ENCODE measurements around the gene GABRP.

GABRP gene

GRCh38 chr5:170769246-170769645, 14.3 kb upstream of the GABRP start:
- Histone ChIP-seq H3K4me3 (replicated peaks; ENCODE audit: low read depth, low read length) (no peak overlapping the region), H3K36me3 (ENCODE audit: control insufficient read depth, insufficient read depth, low read length) (no peaks in the 10 kb centered on the region), H3K27me3 (replicated peaks; ENCODE audit: control insufficient read depth, insufficient read depth, low read length) (no peaks in the 10 kb centered on the region; the same call in 1 of the 2 replicates)
- no peak for DNase-seq (ENCODE audit: extremely low read depth, insufficient read length)
- no peak for TF ChIP-seq CTCF (IDR thresholded peaks at IDR 0.05; ENCODE audit: insufficient read depth, low read length, poor library complexity, severe bottlenecking)

- DNase-seq (ENCODE audit: extremely low read depth, insufficient read length): no peak
- Histone ChIP-seq H3K27me3 (replicated peaks; ENCODE audit: control insufficient read depth, insufficient read depth, low read length) (no peaks in the 10 kb centered on the region; the same call in 1 of the 2 replicates), H3K36me3 (ENCODE audit: control insufficient read depth, insufficient read depth, low read length) (no peaks in the 10 kb centered on the region), H3K4me3 (replicated peaks; ENCODE audit: low read depth, low read length) (no peak overlapping the region)
- TF ChIP-seq CTCF (IDR thresholded peaks at IDR 0.05; ENCODE audit: insufficient read depth, low read length, poor library complexity, severe bottlenecking): no peak
These were observed 13.6 kb upstream of the GABRP start for GRCh38 chr5:170769898-170770416.

- Histone ChIP-seq H3K4me3 (replicated peaks; ENCODE audit: low read depth, low read length) (no peak overlapping the region), H3K36me3 (ENCODE audit: control insufficient read depth, insufficient read depth, low read length) (no peaks in the 10 kb centered on the region), H3K27me3 (replicated peaks; ENCODE audit: control insufficient read depth, insufficient read depth, low read length) (no peaks in the 10 kb centered on the region; the same call in 1 of the 2 replicates)
- TF ChIP-seq CTCF (IDR thresholded peaks at IDR 0.05; ENCODE audit: insufficient read depth, low read length, poor library complexity, severe bottlenecking): no peak
- no peak for DNase-seq (ENCODE audit: extremely low read depth, insufficient read length)
These were observed 12.0 kb upstream of the GABRP start for GRCh38 chr5:170771496-170771895.

GRCh38 chr5:170773024-170773985, 10.2 kb upstream of the GABRP start:
- DNase-seq (ENCODE audit: extremely low read depth, insufficient read length): no peak
- H3K4me3 ChIP-seq (replicated peaks; ENCODE audit: low read depth, low read length): no peak overlapping the region
- H3K27me3 ChIP-seq (replicated peaks; ENCODE audit: control insufficient read depth, insufficient read depth, low read length): no peaks in the 10 kb centered on the region; the same call in 1 of the 2 replicates
- no peak for TF ChIP-seq CTCF (IDR thresholded peaks at IDR 0.05; ENCODE audit: insufficient read depth, low read length, poor library complexity, severe bottlenecking)
- no peaks in the 10 kb centered on the region for H3K36me3 ChIP-seq (ENCODE audit: control insufficient read depth, insufficient read depth, low read length)

- no peak for DNase-seq (ENCODE audit: extremely low read depth, insufficient read length)
- Histone ChIP-seq H3K36me3 (ENCODE audit: control insufficient read depth, insufficient read depth, low read length) (no peaks in the 10 kb centered on the region), H3K4me3 (replicated peaks; ENCODE audit: low read depth, low read length) (no peak overlapping the region), H3K27me3 (replicated peaks; ENCODE audit: control insufficient read depth, insufficient read depth, low read length) (no peaks in the 10 kb centered on the region; the same call in 1 of the 2 replicates)
- TF ChIP-seq CTCF (IDR thresholded peaks at IDR 0.05; ENCODE audit: insufficient read depth, low read length, poor library complexity, severe bottlenecking): no peak
These were observed 8.7 kb upstream of the GABRP start for GRCh38 chr5:170774831-170775230.
